Mucosa of rectum (tissue), 2 donors: ENCODE data around the gene XRCC5.

ENCODE experiments used
- H3K27ac ChIP-seq, 2 donors: one replicate each; pipeline ENCODE4 v1.7.0; 2013; ENCODE audit warnings: inconsistent platforms in 2 of 2, low read depth in 2 of 2, low read length in 2 of 2
- H3K27me3 ChIP-seq, 2 donors: one replicate each; pipeline ENCODE4 v1.7.0; 2013; ENCODE audit warnings: low read length in 2 of 2; ENCODE audit not compliant: control insufficient read depth in 2 of 2, insufficient read depth in 2 of 2
- H3K36me3 ChIP-seq, 2 donors: one replicate each; pipeline ENCODE4 v1.7.0; 2013; ENCODE audit warnings: low read length in 2 of 2; ENCODE audit not compliant: control insufficient read depth in 2 of 2, insufficient read depth in 2 of 2
- H3K4me1 ChIP-seq, 2 donors: one replicate each; pipeline ENCODE4 v1.7.0; 2013; ENCODE audit warnings: low read length in 2 of 2, mild to moderate bottlenecking in 1 of 2; ENCODE audit not compliant: control insufficient read depth in 2 of 2, insufficient read depth in 2 of 2
- H3K4me3 ChIP-seq, 2 donors: one replicate each; pipeline ENCODE4 v1.7.0; 2013; ENCODE audit warnings: low read length in 2 of 2
- H3K9ac ChIP-seq, 2 donors: one replicate each; pipeline ENCODE4 v1.7.0; 2013; ENCODE audit warnings: low read length in 2 of 2, low read depth in 1 of 2, mild to moderate bottlenecking in 1 of 2
- H3K9me3 ChIP-seq, 2 donors: one replicate each; pipeline ENCODE4 v1.7.0; 2013; ENCODE audit warnings: low read length in 2 of 2; ENCODE audit not compliant: control insufficient read depth in 2 of 2
- donor health status: healthy.
- donor health status: Normal muscosa, but diverticular disease.

Gene XRCC5

DNA sequence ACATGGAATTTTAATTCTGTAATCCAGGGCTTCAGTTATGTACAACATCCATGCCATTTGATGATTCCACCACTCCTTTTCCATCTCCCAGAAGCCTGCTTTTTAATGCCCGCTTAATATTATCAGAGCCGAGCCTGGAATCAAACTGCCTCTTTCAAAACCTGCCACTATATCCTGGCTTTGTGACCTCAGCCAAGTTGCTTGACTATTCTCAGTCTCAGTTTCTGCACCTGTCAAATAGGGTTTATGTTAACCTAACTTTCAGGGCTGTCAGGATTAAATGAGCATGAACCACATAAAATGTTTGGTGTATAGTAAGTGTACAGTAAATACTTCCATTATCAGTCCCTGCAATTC, 108.7 kb downstream of the XRCC5 start:
- Histone ChIP-seq H3K9me3 (no peaks in the 10 kb centered on the region), H3K27me3 (no peaks in the 10 kb centered on the region), H3K27ac (peak overlapping the region in 1 of 2 donors; percentile 11), H3K9ac (peak overlapping the region in 1 of 2 donors; percentile 34), H3K4me1 (no peaks in the 10 kb centered on the region), H3K36me3 (no peaks in the 10 kb centered on the region), H3K4me3 (no peak overlapping the region)

DNA sequence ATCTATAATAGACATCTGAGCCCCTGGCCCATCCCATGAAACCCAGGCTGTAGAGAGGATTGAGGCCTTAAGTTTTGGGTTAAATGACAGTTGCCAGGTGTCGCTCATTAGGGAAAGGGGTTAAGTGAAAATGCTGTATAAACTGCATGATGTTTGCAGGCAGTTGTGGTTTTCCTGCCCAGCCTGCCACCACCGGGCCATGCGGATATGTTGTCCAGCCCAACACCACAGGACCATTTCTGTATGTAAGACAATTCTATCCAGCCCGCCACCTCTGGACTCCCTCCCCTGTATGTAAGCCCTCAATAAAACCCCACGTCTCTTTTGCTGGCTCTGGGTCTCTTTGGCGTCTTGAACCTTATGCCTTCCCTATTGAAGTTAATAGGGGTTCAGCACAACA, 110.7 kb downstream of the XRCC5 start:
- no peak overlapping the region for H3K4me3 ChIP-seq
- H3K27ac ChIP-seq: no peak overlapping the region

DNA sequence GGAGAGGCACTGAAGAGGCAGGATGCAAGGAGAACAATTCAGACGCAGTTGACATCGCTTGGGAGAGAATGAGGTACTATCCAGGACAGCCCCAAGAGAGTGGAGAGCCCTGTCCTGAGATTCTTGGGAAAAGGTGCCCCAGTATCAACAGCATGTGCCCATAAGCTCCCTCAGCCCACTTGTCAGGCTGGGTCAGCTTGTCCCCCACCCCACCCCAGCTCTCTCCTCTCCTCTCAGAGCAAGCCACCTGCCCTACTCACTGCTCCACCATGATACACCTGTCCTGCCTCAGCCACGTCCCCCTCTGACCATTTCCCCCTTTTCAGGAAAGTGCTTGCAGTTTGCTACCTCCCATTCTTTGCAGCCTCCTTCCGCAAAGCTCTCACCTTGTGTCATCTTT, 111.8 kb downstream of the XRCC5 start:
- Histone ChIP-seq H3K36me3 (no peaks in the 10 kb centered on the region), H3K27ac (no peak overlapping the region), H3K9ac (no peak overlapping the region), H3K4me3 (no peak overlapping the region), H3K27me3 (no peaks in the 10 kb centered on the region), H3K4me1 (no peaks in the 10 kb centered on the region), H3K9me3 (no peaks in the 10 kb centered on the region)

More for the DNA sequence above, 110.7 kb downstream of the XRCC5 start:
- H3K9ac ChIP-seq: no peak overlapping the region
- H3K9me3 ChIP-seq: no peaks in the 10 kb centered on the region
- H3K27me3 ChIP-seq: no peaks in the 10 kb centered on the region
- H3K4me1 ChIP-seq: no peaks in the 10 kb centered on the region
- no peaks in the 10 kb centered on the region for H3K36me3 ChIP-seq

DNA sequence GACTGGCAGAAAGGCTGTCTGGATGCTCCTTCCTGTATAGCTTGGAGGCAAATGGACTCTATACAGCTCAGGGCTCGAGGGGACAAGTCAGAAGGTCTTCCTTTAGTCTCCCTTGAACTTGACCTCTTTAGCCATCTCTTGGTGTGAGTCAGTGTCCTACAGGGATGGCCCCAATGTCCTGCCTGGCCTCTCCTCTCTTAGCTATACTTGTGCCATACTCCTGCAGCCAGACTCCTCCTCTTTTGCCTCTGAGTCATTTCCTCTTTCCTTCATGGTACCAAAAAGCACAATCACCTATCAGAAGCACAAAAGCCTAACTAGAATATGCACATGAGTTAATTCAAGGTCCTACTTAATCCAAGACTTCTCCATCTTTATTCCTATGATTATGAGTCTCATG, 112.7 kb downstream of the XRCC5 start:
- Histone ChIP-seq H3K27me3 (no peaks in the 10 kb centered on the region), H3K9ac (no peak overlapping the region), H3K9me3 (no peaks in the 10 kb centered on the region), H3K4me3 (no peak overlapping the region), H3K36me3 (no peaks in the 10 kb centered on the region), H3K4me1 (no peaks in the 10 kb centered on the region), H3K27ac (no peak overlapping the region)

DNA sequence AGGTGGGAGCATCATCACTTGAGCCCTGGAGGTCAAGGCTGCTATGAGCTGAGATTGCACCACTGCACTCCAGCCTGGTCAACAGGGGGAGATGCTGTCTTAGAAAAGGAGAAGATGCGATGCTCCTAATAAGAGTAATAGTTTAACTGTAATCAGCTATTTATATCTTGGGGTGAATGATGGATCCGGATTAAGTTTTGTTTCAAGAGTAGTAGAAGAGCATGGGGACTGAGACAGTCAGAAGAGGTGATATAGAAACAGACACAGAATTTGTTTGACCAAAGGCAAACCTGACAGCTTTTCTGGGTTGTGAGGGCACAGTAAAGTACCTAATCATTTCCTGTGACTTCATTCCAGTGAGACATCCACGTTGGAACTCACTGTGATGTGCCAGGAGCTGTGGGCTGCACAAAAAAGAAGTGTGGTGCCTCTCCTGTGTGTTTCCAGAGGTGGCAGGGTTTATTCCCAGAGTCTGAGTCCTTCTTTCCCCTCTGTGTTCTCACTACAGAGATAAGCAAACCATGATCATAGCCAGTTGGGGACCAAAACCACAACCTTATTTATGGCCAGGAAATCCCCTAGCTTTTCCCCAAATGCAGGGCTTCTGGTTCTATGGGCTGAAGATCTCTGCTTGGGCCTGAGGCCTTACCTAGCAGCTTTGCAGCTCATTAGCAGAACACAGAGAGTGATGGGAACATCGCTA, 113.7 kb downstream of the XRCC5 start:
- no peak overlapping the region for H3K27ac ChIP-seq
- no peak overlapping the region for H3K9ac ChIP-seq
- H3K4me1 ChIP-seq: no peaks in the 10 kb centered on the region
- no peaks in the 10 kb centered on the region for H3K9me3 ChIP-seq
- H3K36me3 ChIP-seq: no peaks in the 10 kb centered on the region
- no peak overlapping the region for H3K4me3 ChIP-seq
- H3K27me3 ChIP-seq: no peaks in the 10 kb centered on the region

DNA sequence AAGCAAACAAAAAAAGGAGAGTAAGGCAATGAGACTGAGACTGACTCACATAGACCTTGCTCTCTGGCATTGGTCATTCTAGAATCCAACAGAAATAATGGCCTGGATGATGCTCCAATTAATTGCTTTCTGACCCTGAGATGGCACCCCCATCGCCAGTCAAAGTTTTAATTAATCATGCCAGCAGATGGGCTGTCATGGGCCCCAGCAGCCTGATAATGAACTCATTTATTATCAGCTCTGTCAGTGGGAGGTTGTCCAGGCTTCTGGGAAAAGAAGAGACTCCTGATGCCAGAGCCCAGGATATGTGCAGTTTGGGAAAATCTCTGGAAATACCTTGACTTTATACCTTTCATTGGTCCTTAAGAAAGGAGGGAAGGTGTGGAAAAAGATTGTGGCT, 115.2 kb downstream of the XRCC5 start:
- Histone ChIP-seq H3K27ac (no peak overlapping the region), H3K9me3 (no peaks in the 10 kb centered on the region), H3K9ac (no peak overlapping the region), H3K36me3 (no peaks in the 10 kb centered on the region), H3K4me1 (no peaks in the 10 kb centered on the region), H3K4me3 (no peak overlapping the region), H3K27me3 (no peaks in the 10 kb centered on the region)

DNA sequence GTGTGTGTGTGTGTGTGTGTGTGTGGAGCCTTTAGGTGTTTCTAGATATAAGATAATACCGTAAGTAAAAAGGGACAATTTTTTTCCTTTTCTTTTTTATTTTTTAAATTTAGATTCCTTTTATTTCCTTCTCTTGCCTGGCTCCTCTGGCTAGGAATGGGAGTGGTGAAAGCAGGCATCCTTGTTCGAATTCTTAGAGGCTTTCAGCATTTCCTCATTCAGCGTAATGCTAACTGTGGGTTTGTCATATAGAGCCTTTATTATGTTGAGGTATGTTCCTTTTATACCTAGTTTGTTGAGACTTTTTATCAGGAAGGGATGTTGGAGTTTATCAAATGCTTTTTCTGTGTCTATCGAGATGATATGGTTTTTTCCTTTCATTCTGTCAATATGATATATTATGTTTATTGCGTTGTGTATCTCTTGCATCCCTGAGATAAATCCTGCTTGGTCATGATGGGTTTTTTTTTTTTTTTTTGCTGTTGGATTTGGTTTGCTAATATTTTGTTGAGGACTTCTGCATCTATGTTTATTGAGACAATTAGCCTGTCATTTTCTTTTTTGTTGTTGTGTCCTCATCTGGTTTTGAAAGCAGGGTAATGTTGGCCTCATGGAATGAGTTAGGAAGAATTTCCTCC, 120.2 kb downstream of the XRCC5 start:
- Histone ChIP-seq H3K4me3 (no peak overlapping the region), H3K9ac (no peak overlapping the region), H3K9me3 (peaks cover 0 to 2% of the 10 kb centered on the region in 2 donors), H3K27me3 (no peaks in the 10 kb centered on the region), H3K4me1 (no peaks in the 10 kb centered on the region), H3K36me3 (no peaks in the 10 kb centered on the region), H3K27ac (no peak overlapping the region)

DNA sequence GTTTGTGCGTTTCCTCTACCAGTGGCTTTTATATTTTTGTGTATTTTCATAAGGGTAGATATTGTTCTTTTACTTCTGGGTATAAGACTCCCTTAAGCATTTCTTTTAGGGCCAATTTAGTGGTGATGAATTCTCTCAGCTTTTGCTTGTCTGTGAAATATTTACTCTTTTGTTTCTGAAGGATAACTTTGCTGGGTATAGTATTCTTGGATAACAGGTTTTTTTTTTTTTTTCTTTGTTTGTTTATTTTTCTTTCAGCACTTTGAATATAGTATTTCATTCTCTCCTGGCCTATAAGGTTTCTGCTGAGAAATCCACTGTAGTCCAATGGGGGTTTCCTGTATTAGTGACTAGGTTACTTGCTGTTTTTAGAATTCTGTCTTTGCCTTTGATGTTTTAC, 122.7 kb downstream of the XRCC5 start:
- Histone ChIP-seq H3K4me3 (no peak overlapping the region), H3K27me3 (no peaks in the 10 kb centered on the region), H3K27ac (no peak overlapping the region), H3K4me1 (no peaks in the 10 kb centered on the region), H3K9ac (no peak overlapping the region), H3K9me3 (peaks cover 0 to 2% of the 10 kb centered on the region in 2 donors), H3K36me3 (no peaks in the 10 kb centered on the region)

DNA sequence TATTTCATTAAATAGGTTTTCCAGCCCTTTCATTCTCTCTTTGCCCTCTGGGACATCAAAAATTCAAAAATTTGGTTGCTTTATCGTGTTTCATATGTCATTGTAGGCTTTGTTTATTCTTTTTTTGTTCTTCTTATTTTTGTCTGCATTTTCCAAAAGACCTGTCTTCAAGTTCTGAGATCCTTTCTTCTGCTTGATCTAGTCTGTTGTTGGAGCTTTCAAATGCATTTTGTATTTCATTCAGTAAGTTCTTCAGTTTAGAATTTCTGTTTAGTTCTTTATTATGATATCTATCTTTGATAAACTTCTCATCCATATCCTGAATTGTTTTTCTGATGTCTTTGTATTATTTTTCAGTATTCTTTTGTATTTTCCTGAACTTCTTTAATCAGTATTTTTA, 123.6 kb downstream of the XRCC5 start:
- no peak overlapping the region for H3K9ac ChIP-seq
- no peak overlapping the region for H3K4me3 ChIP-seq
- no peaks in the 10 kb centered on the region for H3K27me3 ChIP-seq
- H3K9me3 ChIP-seq: peaks cover 0 to 2% of the 10 kb centered on the region in 2 donors
- H3K36me3 ChIP-seq: no peaks in the 10 kb centered on the region
- no peak overlapping the region for H3K27ac ChIP-seq
- no peaks in the 10 kb centered on the region for H3K4me1 ChIP-seq

DNA sequence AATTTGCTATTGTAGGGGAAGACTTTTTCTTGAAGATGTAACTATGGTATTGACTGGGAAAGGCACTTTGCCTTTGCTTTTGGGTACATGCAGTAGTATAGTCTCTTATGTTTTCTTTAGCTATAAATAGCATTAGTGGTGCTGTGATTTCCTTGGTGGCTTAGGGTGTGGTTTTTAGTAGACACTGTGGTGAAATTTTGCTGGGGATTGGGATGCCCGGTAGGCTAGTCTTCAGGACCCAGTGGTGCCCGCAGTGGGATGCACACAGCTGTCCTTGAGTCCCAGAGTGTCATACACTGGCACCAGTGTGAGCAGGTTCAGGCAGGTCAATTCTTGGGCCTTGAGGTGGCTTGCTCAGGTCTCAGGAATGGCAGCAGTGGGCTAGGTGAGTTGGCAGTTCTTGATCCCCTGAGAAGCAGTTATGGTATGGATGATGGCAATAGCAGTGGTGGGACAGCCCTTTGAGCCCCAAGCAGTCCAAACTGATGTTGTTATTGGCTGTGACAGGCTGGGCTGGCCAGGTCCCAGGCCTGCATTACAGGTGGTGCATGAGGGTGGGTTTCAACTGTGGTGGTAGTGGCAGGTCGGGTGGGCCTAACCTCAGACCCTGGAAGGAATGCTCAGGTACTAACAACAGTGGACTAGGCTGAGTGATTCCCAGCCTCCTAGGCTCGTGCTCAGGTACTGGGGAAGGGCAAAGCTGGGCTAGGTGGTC, 124.3 kb downstream of the XRCC5 start:
- H3K36me3 ChIP-seq: no peaks in the 10 kb centered on the region
- H3K9ac ChIP-seq: no peak overlapping the region
- H3K27ac ChIP-seq: no peak overlapping the region
- no peaks in the 10 kb centered on the region for H3K4me1 ChIP-seq
- peaks cover 0 to 2% of the 10 kb centered on the region in 2 donors for H3K9me3 ChIP-seq
- H3K4me3 ChIP-seq: no peak overlapping the region
- no peaks in the 10 kb centered on the region for H3K27me3 ChIP-seq
